HepG2 (cell line): ENCODE measurements around the gene CEL. TPM values are rescaled to one million over a fixed set of nuclear protein-coding genes. Genes with fewer than 3 reads are reported as not detected.

ENCODE experiments used
- ATAC-seq: fragments of 200-7000 bp; cut with Tn5 transposase; 3 replicates; pipeline ENCODE4 v1.9.1; 2020; ENCODE audit warnings: mild to moderate bottlenecking, moderate library complexity
- BruUV-seq: library from RNA; stranded (reverse); fragments of 400-500 nt; replicated peaks from 2 replicates; lab custom pipeline; 2021; lab: Mats Ljungman, UMichigan
- CTCF ChIA-PET: fragments of 300-600 bp; formaldehyde crosslinking; extraction: SDS; loops from one replicate; lab custom pipeline; 2021; ENCODE audit warnings: low total read pairs, inconsistent platforms, low intra/inter-chr PET ratio; lab: Yijun Ruan, JAX
- POLR2A ChIA-PET: fragments of 350-600 bp; sonication (Branson Sonifier 250); formaldehyde crosslinking; loops from one replicate; lab custom pipeline; 2020; ENCODE audit warnings: antibody characterized with exemption, inconsistent platforms; lab: Yijun Ruan, JAX
- DNase-seq: peaks from one replicate; pipeline ENCODE4 v3.0.0-alpha.2; 2015; ENCODE audit warnings: low spot score
- FAIRE-seq: peaks from 3 replicates; lab custom pipeline; 2011; peaks lifted over from hg19 to GRCh38; lab: Jason Lieb, UNC
- H2AFZ ChIP-seq: one replicate; pipeline ENCODE4 v1.6.1; 2011; ENCODE audit warnings: low read length, inconsistent platforms
- H3K27ac ChIP-seq: fragments of 300-600 bp; 3 replicates; pipeline ENCODE4 v1.8.0; 2011; ENCODE audit warnings: mixed run types, mild to moderate bottlenecking, mixed read lengths, low read length, inconsistent platforms; ENCODE audit not compliant: insufficient read depth; ENCODE audit errors: extremely low read length
- H3K27me3 ChIP-seq, 2 experiments: fragments of 200-600 bp in 1 of 2; 2 replicates in 1 of 2; 3 replicates in 1 of 2; pipeline versions ENCODE4 v1.6.0 to v1.8.0; 2011; ENCODE audit warnings: low read length in 2 of 2, mild to moderate bottlenecking in 2 of 2, moderate library complexity in 2 of 2, inconsistent platforms in 1 of 2; ENCODE audit not compliant: insufficient read depth in 2 of 2, control insufficient read depth in 1 of 2
- H3K36me3 ChIP-seq, 2 experiments: fragments of 200-600 bp in 1 of 2; replicated peaks in 1 of 2; 2 replicates in 1 of 2; 3 replicates in 1 of 2; pipeline versions ENCODE4 v1.5.1 to v1.8.0; 2011; ENCODE audit warnings: low read length in 2 of 2, inconsistent platforms in 1 of 2; ENCODE audit not compliant: insufficient read depth in 2 of 2, control insufficient read depth in 1 of 2
- H3K4me1 ChIP-seq: 2 replicates; pipeline ENCODE4 v1.5.1; 2012; ENCODE audit warnings: low read length, inconsistent platforms; ENCODE audit not compliant: insufficient read depth
- H3K4me2 ChIP-seq: 2 replicates; pipeline ENCODE4 v1.6.0; 2011; ENCODE audit warnings: low read depth, low read length, inconsistent platforms
- H3K4me3 ChIP-seq, 3 experiments: fragments of 200-600 bp in 1 of 3; sonication (generic), shearing (Covaris generic) in 1 of 3; replicated peaks in 1 of 3; 2 replicates each; pipeline ENCODE4 v1.5.1; 2011 to 2016; ENCODE audit warnings: low read length in 3 of 3, inconsistent platforms in 2 of 3, low read depth in 2 of 3, mild to moderate bottlenecking in 2 of 3, control low read depth in 1 of 3, mixed read lengths in 1 of 3; ENCODE audit not compliant: insufficient read depth in 1 of 3
- H3K79me2 ChIP-seq: one replicate; pipeline ENCODE4 v1.6.1; 2011; ENCODE audit warnings: low read length, inconsistent platforms; ENCODE audit not compliant: insufficient read depth
- H3K9ac ChIP-seq: 2 replicates; pipeline ENCODE4 v1.6.0; 2011; ENCODE audit warnings: mild to moderate bottlenecking, low read depth, low read length, inconsistent platforms; ENCODE audit not compliant: insufficient read depth
- H3K9me3 ChIP-seq: 2 replicates; pipeline ENCODE4 v1.5.1; 2012; ENCODE audit warnings: mild to moderate bottlenecking, low read length
- H4K20me1 ChIP-seq: 2 replicates; pipeline ENCODE4 v1.6.0; 2011; ENCODE audit warnings: inconsistent platforms, mild to moderate bottlenecking, low read length, moderate library complexity; ENCODE audit not compliant: insufficient read depth
- MAF1 ChIP-seq: sonication (generic); formaldehyde crosslinking; IDR thresholded peaks from 2 replicates; pipeline ENCODE4 v1.5.0; 2020; ENCODE audit warnings: missing genetic modification reagents, borderline replicate concordance
- PCBP1 ChIP-seq: fragments of 200-400 bp; formaldehyde crosslinking; IDR thresholded peaks from 2 replicates; pipeline ENCODE4 v1.6.1; 2017; ENCODE audit warnings: mild to moderate bottlenecking, low read depth, low read length, borderline replicate concordance
- SRSF1 ChIP-seq: fragments of 200-400 bp; formaldehyde crosslinking; optimal IDR thresholded peaks from 2 replicates; pipeline ENCODE3; 2017; ENCODE audit warnings: mild to moderate bottlenecking, low read depth, low read length, moderate library complexity
- ZFP41 ChIP-seq: sonication (generic); formaldehyde crosslinking; IDR thresholded peaks from 2 replicates; pipeline ENCODE4 v1.4.0; 2020; ENCODE audit warnings: mild to moderate bottlenecking, missing genetic modification reagents, borderline replicate concordance
- ZNF326 ChIP-seq: sonication (generic); formaldehyde crosslinking; IDR thresholded peaks from 2 replicates; pipeline ENCODE4 v1.4.0; 2020; ENCODE audit warnings: missing genetic modification reagents, borderline replicate concordance
- ZNF546 ChIP-seq: sonication (generic); formaldehyde crosslinking; conservative IDR thresholded peaks from 2 replicates; pipeline ENCODE4 v1.8.1; 2023; ENCODE audit warnings: mild to moderate bottlenecking, missing genetic modification reagents
- WGBS: methylation state at CpG from one replicate; pipeline ENCODE4 v1.1.6; 2017; ENCODE audit warnings: low lambda C conversion rate; 5-methylcytosine and 5-hydroxymethylcytosine counted together
- in situ Hi-C: cut with HindIII; loops from 2 replicates; pipeline ENCODE4 v1.10.0; 2017; ENCODE audit warnings: low pct_unique_long_range_greater_than_20kb; ENCODE audit not compliant: extremely low pct_ligation_motif_present
- intact Hi-C: fragments of 100-400 bp; cut with micrococcal nuclease; formaldehyde crosslinking; loops from one replicate; pipeline ENCODE4 v1.10.0; 2022; ENCODE audit not compliant: unreplicated experiment
- polyA plus RNA-seq, 8 experiments: library from polyadenylated mRNA; depleted of rRNA in 3 of 8; stranded (reverse) in 7 of 8; unstranded in 1 of 8; fragments of >200 nt; fragmentation: Illumina TruSeq in 4 of 8; extraction: Trizol in 4 of 8; gene quantifications; 2 replicates each; pipeline versions ENCODE4 v1.2.1 to v1.2.3, GENCODE V29; 2011 to 2016; ENCODE audit warnings: low read depth in 4 of 8, missing spikeins in 1 of 8, mixed read lengths in 1 of 8; ENCODE audit not compliant: insufficient read depth in 1 of 8
- total RNA-seq, 5 experiments: library from RNA; depleted of rRNA; stranded (reverse); fragments of >200 nt; fragmentation: Illumina TruSeq; extraction: Trizol; gene quantifications; 2 replicates each; pipeline ENCODE4 v1.2.3, GENCODE V29; 2016; ENCODE audit warnings: low read depth in 1 of 5
- TF ChIP-seq, protein P1 (sequence below): sonication (generic); formaldehyde crosslinking; IDR thresholded peaks from 2 replicates; pipeline ENCODE4 v1.4.0; 2020; ENCODE audit warnings: missing genetic modification reagents; ENCODE audit errors: not compliant biosample characterization
- TF ChIP-seq, protein P2 (sequence below): IDR thresholded peaks from 2 replicates; pipeline ENCODE4 v1.6.1; 2016; ENCODE audit warnings: missing compliant biosample characterization, missing genetic modification reagents, borderline replicate concordance
- TF ChIP-seq, protein P3 (sequence below): sonication (generic); formaldehyde crosslinking; IDR thresholded peaks from 2 replicates; pipeline ENCODE4 v1.5.1; 2020; ENCODE audit warnings: missing genetic modification reagents, mild to moderate bottlenecking, borderline replicate concordance

The CEL gene
- total and polyA plus RNA-seq, 2 of the 13 experiments (the other 11 are each of a cell fraction or from before 2014, with no cell fraction given) = 0.63 to 1.5 TPM

DNA sequence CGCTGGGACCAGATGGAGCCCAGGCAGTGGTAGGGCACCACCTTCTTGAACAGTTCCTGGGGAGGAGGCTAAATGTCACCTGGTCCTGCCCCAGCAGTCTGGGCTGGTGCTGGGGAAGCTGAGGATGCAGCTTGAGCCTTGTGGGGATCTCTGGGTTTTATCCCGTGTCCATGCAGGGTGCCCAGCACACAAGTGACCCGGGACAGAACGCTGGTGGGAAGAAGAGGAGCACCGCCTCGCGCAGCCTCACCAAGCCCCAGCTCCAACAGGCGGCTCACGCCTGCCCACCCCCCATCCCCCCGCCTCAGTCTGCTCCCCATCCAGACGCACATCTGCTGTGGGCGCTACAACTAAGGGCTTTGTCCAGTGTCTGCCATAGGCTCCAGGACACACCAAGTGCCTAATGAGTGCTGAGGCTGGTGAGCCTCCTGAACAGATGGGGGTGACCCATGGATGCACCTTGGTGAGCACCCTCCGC is 45.5 kb downstream of the CEL start:
- WGBS = 95% methylated on average over 11 of the region's 13 CpGs
- ChIA-PET POLR2A (interaction anchor here (1.6 kb wide), 1 partner anchor 37 kb away, joined by 3 read pairs; no protein-coding TSS in a partner anchor), CTCF (no interaction called here)
- no peak for FAIRE-seq
- BruUV-seq = no TSS peak
- Histone ChIP-seq H3K27ac (no peak overlapping the region), H4K20me1 (peaks cover 6% of the 10 kb centered on the region; the same call in 1 of the 2 replicates), H3K79me2 (no peaks in the 10 kb centered on the region), H2AFZ (no peak overlapping the region), H3K27me3 (no peaks in the 10 kb centered on the region), H3K4me1 (no peaks in the 10 kb centered on the region), H3K4me2 (no peak overlapping the region), H3K9me3 (no peaks in the 10 kb centered on the region), H3K36me3 (peaks cover 23 to 49% of the 10 kb centered on the region in 2 experiments; a peak in 4 of 5 replicates), H3K9ac (no peak overlapping the region), H3K4me3 (no peak overlapping the region)
- no peak for TF ChIP-seq SRSF1
- TF ChIP-seq ZNF546 (CRISPR knock-in tag) = no peak
- TF ChIP-seq ZNF326 (CRISPR knock-in tag) = no peak
- TF ChIP-seq MAF1 = no peak
- ATAC-seq = no peak
- no peak for DNase-seq
- in situ Hi-C loops = loop anchor here (5.0 kb wide), 1 partner anchor 40 kb away; no protein-coding TSS in a partner anchor
- intact Hi-C loops = no loop called here

DNA sequence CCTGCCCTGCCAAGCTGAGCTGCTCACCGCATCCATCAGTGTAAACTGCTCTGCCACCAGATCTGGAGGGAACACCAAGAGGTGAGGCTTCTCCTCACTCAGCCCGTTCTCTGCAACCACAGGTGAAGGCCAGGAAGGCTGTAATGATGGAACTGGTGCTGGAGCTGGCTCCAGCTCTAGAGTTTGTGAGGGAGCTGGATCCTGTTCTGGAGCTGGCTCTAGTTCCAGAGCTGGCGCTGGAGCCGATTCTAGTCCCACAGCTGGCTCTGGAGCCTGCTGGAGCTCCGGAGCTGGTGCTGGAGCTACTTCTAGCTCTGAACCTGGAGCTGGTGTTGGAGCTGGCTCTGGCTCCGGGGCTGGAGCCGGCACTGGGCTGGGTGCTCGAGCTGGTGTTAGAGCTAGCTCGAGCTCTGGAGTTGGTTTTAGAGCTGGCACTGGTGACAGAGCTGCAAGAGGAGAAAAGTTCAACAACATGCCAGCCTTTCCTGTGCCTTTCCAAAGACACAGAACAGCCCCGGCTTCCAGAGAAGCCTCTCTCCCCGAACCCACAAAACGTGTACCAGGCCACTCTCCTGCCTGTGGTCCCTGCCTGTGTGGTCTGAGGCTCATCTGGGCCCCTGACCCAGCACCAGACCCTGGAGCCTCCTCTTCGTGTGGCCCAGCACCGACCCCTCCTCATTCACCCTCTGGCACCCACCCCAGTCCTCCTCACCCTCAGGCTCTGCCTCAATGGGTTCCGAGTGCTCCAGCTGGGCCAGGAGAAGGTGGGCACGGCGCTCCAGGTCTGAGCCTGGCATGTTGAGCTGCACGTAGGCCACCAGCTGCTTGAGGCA is 46.4 kb downstream of the CEL start:
- Histone ChIP-seq H3K4me2 (no peak overlapping the region), H3K4me1 (no peaks in the 10 kb centered on the region), H3K4me3 (no peak overlapping the region), H3K79me2 (no peaks in the 10 kb centered on the region), H2AFZ (no peak overlapping the region), H4K20me1 (peaks cover 13% of the 10 kb centered on the region; the same call in 1 of the 2 replicates), H3K27me3 (no peaks in the 10 kb centered on the region), H3K9ac (no peak overlapping the region), H3K9me3 (no peaks in the 10 kb centered on the region), H3K27ac (no peak overlapping the region), H3K36me3 (peaks cover 19 to 44% of the 10 kb centered on the region in 2 experiments; a peak in 4 of 5 replicates)
- no peak for ATAC-seq
- BruUV-seq = no TSS peak
- FAIRE-seq = no peak
- intact Hi-C loops (no loop called here), in situ Hi-C loops (loop anchor here (5.0 kb wide), 1 partner anchor 39 kb away; no protein-coding TSS in a partner anchor)
- no peak for DNase-seq
- ChIA-PET POLR2A (interaction anchor here (1.6 kb wide), 1 partner anchor 36 kb away, joined by 3 read pairs; no protein-coding TSS in a partner anchor), CTCF (no interaction called here)
- WGBS = over 99% methylated on average over 12 of the region's 18 CpGs
- TF ChIP-seq, protein P1, sequence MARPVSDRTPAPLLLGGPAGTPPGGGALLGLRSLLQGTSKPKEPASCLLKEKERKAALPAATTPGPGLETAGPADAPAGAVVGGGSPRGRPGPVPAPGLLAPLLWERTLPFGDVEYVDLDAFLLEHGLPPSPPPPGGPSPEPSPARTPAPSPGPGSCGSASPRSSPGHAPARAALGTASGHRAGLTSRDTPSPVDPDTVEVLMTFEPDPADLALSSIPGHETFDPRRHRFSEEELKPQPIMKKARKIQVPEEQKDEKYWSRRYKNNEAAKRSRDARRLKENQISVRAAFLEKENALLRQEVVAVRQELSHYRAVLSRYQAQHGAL (CRISPR knock-in tag) = no peak
- TF ChIP-seq ZFP41 (CRISPR knock-in tag) (no peak), PCBP1 (no peak)
- TF ChIP-seq, protein P2, sequence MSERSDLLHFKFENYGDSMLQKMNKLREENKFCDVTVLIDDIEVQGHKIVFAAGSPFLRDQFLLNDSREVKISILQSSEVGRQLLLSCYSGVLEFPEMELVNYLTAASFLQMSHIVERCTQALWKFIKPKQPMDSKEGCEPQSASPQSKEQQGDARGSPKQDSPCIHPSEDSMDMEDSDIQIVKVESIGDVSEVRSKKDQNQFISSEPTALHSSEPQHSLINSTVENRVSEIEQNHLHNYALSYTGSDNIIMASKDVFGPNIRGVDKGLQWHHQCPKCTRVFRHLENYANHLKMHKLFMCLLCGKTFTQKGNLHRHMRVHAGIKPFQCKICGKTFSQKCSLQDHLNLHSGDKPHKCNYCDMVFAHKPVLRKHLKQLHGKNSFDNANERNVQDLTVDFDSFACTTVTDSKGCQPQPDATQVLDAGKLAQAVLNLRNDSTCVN (CRISPR knock-in tag) = peak; percentile 97
- TF ChIP-seq, protein P3, sequence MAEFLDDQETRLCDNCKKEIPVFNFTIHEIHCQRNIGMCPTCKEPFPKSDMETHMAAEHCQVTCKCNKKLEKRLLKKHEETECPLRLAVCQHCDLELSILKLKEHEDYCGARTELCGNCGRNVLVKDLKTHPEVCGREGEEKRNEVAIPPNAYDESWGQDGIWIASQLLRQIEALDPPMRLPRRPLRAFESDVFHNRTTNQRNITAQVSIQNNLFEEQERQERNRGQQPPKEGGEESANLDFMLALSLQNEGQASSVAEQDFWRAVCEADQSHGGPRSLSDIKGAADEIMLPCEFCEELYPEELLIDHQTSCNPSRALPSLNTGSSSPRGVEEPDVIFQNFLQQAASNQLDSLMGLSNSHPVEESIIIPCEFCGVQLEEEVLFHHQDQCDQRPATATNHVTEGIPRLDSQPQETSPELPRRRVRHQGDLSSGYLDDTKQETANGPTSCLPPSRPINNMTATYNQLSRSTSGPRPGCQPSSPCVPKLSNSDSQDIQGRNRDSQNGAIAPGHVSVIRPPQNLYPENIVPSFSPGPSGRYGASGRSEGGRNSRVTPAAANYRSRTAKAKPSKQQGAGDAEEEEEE (CRISPR knock-in tag) = no peak
- TF ChIP-seq, all 625 proteins: peak for 1
